GM23338 (cell line): ENCODE results near the gene TPRX1. TPM values are rescaled to one million over a fixed set of nuclear protein-coding genes. Genes with fewer than 3 reads are reported as not detected.

Source experiments
- ATAC-seq: fragments of 200-7000 bp; cut with Tn5 transposase; 3 replicates; pipeline ENCODE4 v1.9.1; 2020
- DNase-seq: peaks from one replicate; pipeline ENCODE4 v3.0.0-alpha.2; 2015; ENCODE audit warnings: low spot score
- H2AFZ ChIP-seq: fragments of 200-600 bp; sonication (generic); 2 replicates; pipeline ENCODE4 v1.8.0; 2016; ENCODE audit warnings: antibody characterized with exemption, mild to moderate bottlenecking, moderate library complexity
- H3F3A ChIP-seq: fragments of 200-600 bp; sonication (generic); replicated peaks from 2 replicates; pipeline ENCODE4 v1.8.0; 2017; ENCODE audit warnings: antibody characterized with exemption, mixed run types, low read depth
- H3K27ac ChIP-seq: fragments of 200-600 bp; sonication (generic); 2 replicates; pipeline ENCODE4 v1.6.1; 2016; ENCODE audit warnings: low read depth
- H3K27me3 ChIP-seq: fragments of 200-600 bp; sonication (generic); 2 replicates; pipeline ENCODE4 v1.8.0; 2016; ENCODE audit warnings: mild to moderate bottlenecking, mixed run types, moderate library complexity; ENCODE audit not compliant: insufficient read depth
- H3K36me3 ChIP-seq: fragments of 200-600 bp; sonication (generic); 2 replicates; pipeline ENCODE4 v1.8.0; 2016; ENCODE audit warnings: mild to moderate bottlenecking; ENCODE audit not compliant: insufficient read depth
- H3K4me1 ChIP-seq: fragments of 200-600 bp; sonication (generic); 2 replicates; pipeline ENCODE4 v1.8.0; 2016; ENCODE audit warnings: mild to moderate bottlenecking, moderate library complexity; ENCODE audit not compliant: insufficient read depth
- H3K4me2 ChIP-seq: fragments of 200-600 bp; sonication (generic); 2 replicates; pipeline ENCODE4 v1.7.1; 2017; ENCODE audit warnings: mixed run types
- H3K4me3 ChIP-seq: fragments of 200-600 bp; sonication (generic); 2 replicates; pipeline ENCODE4 v1.6.1; 2016; ENCODE audit warnings: mixed run types
- H3K79me2 ChIP-seq: fragments of 200-600 bp; sonication (generic); replicated peaks from 2 replicates; pipeline ENCODE4 v1.8.0; 2017; ENCODE audit warnings: mild to moderate bottlenecking; ENCODE audit not compliant: insufficient read depth
- H3K9me2 ChIP-seq: fragments of 200-600 bp; sonication (generic); 2 replicates; pipeline ENCODE4 v1.8.0; 2017; ENCODE audit not compliant: insufficient read depth
- H4K20me1 ChIP-seq: fragments of 200-600 bp; sonication (generic); replicated peaks from 2 replicates; pipeline ENCODE4 v1.8.0; 2017; ENCODE audit warnings: mild to moderate bottlenecking; ENCODE audit not compliant: insufficient read depth
- H3K27ac Mint-ChIP-seq: 2 replicates; pipeline ENCODE4 v1.8.0; 2020; ENCODE audit warnings: inconsistent platforms, mild to moderate bottlenecking, moderate library complexity, mixed read lengths
- H3K27me3 Mint-ChIP-seq: 3 replicates; pipeline ENCODE4 v1.8.0; 2022; ENCODE audit warnings: low read depth, mild to moderate bottlenecking, moderate library complexity, mixed read lengths, inconsistent platforms; ENCODE audit not compliant: insufficient read depth, poor library complexity
- H3K36me3 Mint-ChIP-seq: 3 replicates; pipeline ENCODE4 v1.8.0; 2021; ENCODE audit warnings: low read depth, mild to moderate bottlenecking, inconsistent platforms, moderate library complexity, mixed read lengths
- H3K4me1 Mint-ChIP-seq: 3 replicates; pipeline ENCODE4 v1.8.0; 2020; ENCODE audit warnings: mild to moderate bottlenecking, inconsistent platforms, mixed read lengths
- H3K4me3 Mint-ChIP-seq: 3 replicates; pipeline ENCODE4 v1.8.0; 2021; ENCODE audit warnings: moderate library complexity, mild to moderate bottlenecking, inconsistent platforms, mixed read lengths
- H3K9me3 Mint-ChIP-seq: 3 replicates; pipeline ENCODE4 v1.8.0; 2020; ENCODE audit warnings: moderate library complexity, mild to moderate bottlenecking, inconsistent platforms, mixed read lengths
- CREB1 ChIP-seq: fragments of 250-450 bp; sonication (Bioruptor Pico); IDR thresholded peaks from 2 replicates; pipeline ENCODE4 v1.5.0; 2020; ENCODE audit warnings: low read depth, mild to moderate bottlenecking, moderate library complexity
- EZH2 ChIP-seq: fragments of 200-600 bp; sonication (generic); IDR thresholded peaks from one replicate; pipeline ENCODE4 v1.8.0; 2017; ENCODE audit warnings: antibody characterized with exemption, mild to moderate bottlenecking, low read depth; ENCODE audit not compliant: unreplicated experiment
- EZH2phosphoT487 ChIP-seq: fragments of 200-600 bp; sonication (generic); IDR thresholded peaks from one replicate; pipeline ENCODE4 v1.8.1; 2018; ENCODE audit warnings: antibody characterized with exemption; ENCODE audit not compliant: unreplicated experiment
- JUNB ChIP-seq: IDR thresholded peaks from one replicate; pipeline ENCODE4 v1.6.1; 2016; ENCODE audit warnings: antibody characterized with exemption; ENCODE audit not compliant: unreplicated experiment
- NANOG ChIP-seq: IDR thresholded peaks from 2 replicates; pipeline ENCODE4 v1.6.1; 2016; ENCODE audit warnings: antibody characterized with exemption, borderline replicate concordance
- POLR2AphosphoS5 ChIP-seq: IDR thresholded peaks from 2 replicates; pipeline ENCODE4 v1.6.1; 2016; ENCODE audit warnings: antibody characterized with exemption, low read depth
- STAT1 ChIP-seq: IDR thresholded peaks from one replicate; pipeline ENCODE4 v1.6.1; 2016; ENCODE audit warnings: antibody characterized with exemption; ENCODE audit not compliant: unreplicated experiment
- ZNF331 ChIP-seq: fragments of 250-450 bp; sonication (Bioruptor Pico); IDR thresholded peaks from 2 replicates; pipeline ENCODE4 v1.5.0; 2020; ENCODE audit warnings: low read depth, mild to moderate bottlenecking, moderate library complexity
- polyA plus RNA-seq: library from polyadenylated mRNA; unstranded; fragments of >200 nt; fragmentation: Nextera tagmentation; extraction: Ambion mirVana; gene quantifications from 2 replicates; pipeline ENCODE4 v1.2.1, GENCODE V29; 2016
- total RNA-seq: library from RNA; depleted of rRNA; stranded (reverse); fragments of >200 nt; shearing (Covaris generic); gene quantifications from 2 replicates; pipeline ENCODE4 v1.2.3, GENCODE V29; 2014
- TF ChIP-seq, protein P1 (sequence below), 2 experiments: fragments of 200-600 bp in 1 of 2; sonication (generic) in 1 of 2; conservative IDR thresholded peaks; 2 replicates each; pipeline versions ENCODE4 v1.5.1 to v1.6.1; 2016 to 2017; ENCODE audit warnings: antibody characterized with exemption in 2 of 2, low read depth in 2 of 2, mild to moderate bottlenecking in 2 of 2, moderate library complexity in 1 of 2
- TF ChIP-seq, protein P2 (sequence below): fragments of 250-450 bp; sonication (Bioruptor Pico); IDR thresholded peaks from 2 replicates; pipeline ENCODE4 v1.5.0; 2020; ENCODE audit warnings: mild to moderate bottlenecking, moderate library complexity
- TF ChIP-seq, protein P3 (sequence below): IDR thresholded peaks from 2 replicates; pipeline ENCODE4 v1.6.1; 2016; ENCODE audit warnings: antibody characterized with exemption

The TPRX1 gene
- total and polyA plus RNA-seq, 2 experiments from 2014 or later, result 0.28 TPM; not detected in 1

DNA sequence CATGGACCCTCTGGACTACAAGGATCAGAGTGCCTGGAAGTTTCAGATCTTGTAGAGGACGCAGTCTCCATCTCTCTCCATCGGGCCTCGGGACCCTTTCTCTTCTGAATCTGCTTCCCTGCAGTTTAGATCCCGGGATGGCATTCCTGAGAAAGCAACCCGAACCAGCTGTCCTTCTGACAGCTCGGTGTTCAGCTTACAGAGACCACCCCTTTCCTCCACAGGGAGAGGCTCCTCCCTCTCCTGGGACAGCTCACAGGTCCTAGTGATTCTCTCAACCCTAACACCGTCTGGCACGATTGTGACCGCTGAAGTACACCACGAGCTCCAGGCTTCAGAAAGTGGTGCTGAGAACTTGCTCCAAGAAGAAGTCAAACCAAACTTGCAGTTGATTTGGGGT is 35.6 kb upstream of the TPRX1 start:
- Histone ChIP-seq H3K4me1 (peaks cover 8% of the 10 kb centered on the region), H3K27ac (no peak overlapping the region), H2AFZ (peak overlapping the region; percentile 88; the same call in 1 of the 2 replicates), H3K27me3 (no peaks in the 10 kb centered on the region), H3K79me2 (no peaks in the 10 kb centered on the region), H3K4me3 (no peak overlapping the region), H3K36me3 (no peaks in the 10 kb centered on the region), H4K20me1 (no peaks in the 10 kb centered on the region), H3F3A (peaks cover 10% of the 10 kb centered on the region), H3K4me2 (peak overlapping the region; percentile 55; the same call in 1 of the 2 replicates), H3K9me2 (no peaks in the 10 kb centered on the region; the same call in 1 of the 2 replicates)
- peaks cover 16% of the 10 kb centered on the region for H3K4me1 Mint-ChIP-seq
- no peak overlapping the region for H3K27ac Mint-ChIP-seq
- H3K36me3 Mint-ChIP-seq, result peaks cover 3% of the 10 kb centered on the region; the same call in 1 of the 3 replicates
- peak; percentile 80 for DNase-seq
- ATAC-seq, result peak; percentile 95
- no peaks in the 10 kb centered on the region for H3K9me3 Mint-ChIP-seq
- no peak for TF ChIP-seq EZH2
- no peak for TF ChIP-seq JUNB
- TF ChIP-seq, protein P1, sequence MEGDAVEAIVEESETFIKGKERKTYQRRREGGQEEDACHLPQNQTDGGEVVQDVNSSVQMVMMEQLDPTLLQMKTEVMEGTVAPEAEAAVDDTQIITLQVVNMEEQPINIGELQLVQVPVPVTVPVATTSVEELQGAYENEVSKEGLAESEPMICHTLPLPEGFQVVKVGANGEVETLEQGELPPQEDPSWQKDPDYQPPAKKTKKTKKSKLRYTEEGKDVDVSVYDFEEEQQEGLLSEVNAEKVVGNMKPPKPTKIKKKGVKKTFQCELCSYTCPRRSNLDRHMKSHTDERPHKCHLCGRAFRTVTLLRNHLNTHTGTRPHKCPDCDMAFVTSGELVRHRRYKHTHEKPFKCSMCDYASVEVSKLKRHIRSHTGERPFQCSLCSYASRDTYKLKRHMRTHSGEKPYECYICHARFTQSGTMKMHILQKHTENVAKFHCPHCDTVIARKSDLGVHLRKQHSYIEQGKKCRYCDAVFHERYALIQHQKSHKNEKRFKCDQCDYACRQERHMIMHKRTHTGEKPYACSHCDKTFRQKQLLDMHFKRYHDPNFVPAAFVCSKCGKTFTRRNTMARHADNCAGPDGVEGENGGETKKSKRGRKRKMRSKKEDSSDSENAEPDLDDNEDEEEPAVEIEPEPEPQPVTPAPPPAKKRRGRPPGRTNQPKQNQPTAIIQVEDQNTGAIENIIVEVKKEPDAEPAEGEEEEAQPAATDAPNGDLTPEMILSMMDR (conservative IDR thresholded peaks at IDR 0.05; ENCODE audit: low read depth in 2 of 2), result no peak
- no peak for TF ChIP-seq EZH2phosphoT487
- TF ChIP-seq, protein P2, sequence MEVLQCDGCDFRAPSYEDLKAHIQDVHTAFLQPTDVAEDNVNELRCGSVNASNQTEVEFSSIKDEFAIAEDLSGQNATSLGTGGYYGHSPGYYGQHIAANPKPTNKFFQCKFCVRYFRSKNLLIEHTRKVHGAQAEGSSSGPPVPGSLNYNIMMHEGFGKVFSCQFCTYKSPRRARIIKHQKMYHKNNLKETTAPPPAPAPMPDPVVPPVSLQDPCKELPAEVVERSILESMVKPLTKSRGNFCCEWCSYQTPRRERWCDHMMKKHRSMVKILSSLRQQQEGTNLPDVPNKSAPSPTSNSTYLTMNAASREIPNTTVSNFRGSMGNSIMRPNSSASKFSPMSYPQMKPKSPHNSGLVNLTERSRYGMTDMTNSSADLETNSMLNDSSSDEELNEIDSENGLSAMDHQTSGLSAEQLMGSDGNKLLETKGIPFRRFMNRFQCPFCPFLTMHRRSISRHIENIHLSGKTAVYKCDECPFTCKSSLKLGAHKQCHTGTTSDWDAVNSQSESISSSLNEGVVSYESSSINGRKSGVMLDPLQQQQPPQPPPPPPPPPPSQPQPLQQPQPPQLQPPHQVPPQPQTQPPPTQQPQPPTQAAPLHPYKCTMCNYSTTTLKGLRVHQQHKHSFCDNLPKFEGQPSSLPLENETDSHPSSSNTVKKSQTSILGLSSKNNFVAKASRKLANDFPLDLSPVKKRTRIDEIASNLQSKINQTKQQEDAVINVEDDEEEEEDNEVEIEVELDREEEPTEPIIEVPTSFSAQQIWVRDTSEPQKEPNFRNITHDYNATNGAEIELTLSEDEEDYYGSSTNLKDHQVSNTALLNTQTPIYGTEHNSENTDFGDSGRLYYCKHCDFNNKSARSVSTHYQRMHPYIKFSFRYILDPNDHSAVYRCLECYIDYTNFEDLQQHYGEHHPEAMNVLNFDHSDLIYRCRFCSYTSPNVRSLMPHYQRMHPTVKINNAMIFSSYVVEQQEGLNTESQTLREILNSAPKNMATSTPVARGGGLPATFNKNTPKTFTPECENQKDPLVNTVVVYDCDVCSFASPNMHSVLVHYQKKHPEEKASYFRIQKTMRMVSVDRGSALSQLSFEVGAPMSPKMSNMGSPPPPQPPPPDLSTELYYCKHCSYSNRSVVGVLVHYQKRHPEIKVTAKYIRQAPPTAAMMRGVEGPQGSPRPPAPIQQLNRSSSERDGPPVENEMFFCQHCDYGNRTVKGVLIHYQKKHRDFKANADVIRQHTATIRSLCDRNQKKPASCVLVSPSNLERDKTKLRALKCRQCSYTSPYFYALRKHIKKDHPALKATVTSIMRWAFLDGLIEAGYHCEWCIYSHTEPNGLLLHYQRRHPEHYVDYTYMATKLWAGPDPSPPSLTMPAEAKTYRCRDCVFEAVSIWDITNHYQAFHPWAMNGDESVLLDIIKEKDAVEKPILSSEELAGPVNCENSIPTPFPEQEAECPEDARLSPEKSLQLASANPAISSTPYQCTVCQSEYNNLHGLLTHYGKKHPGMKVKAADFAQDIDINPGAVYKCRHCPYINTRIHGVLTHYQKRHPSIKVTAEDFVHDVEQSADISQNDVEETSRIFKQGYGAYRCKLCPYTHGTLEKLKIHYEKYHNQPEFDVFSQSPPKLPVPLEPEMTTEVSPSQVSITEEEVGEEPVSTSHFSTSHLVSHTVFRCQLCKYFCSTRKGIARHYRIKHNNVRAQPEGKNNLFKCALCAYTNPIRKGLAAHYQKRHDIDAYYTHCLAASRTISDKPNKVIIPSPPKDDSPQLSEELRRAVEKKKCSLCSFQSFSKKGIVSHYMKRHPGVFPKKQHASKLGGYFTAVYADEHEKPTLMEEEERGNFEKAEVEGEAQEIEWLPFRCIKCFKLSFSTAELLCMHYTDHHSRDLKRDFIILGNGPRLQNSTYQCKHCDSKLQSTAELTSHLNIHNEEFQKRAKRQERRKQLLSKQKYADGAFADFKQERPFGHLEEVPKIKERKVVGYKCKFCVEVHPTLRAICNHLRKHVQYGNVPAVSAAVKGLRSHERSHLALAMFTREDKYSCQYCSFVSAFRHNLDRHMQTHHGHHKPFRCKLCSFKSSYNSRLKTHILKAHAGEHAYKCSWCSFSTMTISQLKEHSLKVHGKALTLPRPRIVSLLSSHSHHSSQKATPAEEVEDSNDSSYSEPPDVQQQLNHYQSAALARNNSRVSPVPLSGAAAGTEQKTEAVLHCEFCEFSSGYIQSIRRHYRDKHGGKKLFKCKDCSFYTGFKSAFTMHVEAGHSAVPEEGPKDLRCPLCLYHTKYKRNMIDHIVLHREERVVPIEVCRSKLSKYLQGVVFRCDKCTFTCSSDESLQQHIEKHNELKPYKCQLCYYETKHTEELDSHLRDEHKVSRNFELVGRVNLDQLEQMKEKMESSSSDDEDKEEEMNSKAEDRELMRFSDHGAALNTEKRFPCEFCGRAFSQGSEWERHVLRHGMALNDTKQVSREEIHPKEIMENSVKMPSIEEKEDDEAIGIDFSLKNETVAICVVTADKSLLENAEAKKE (CRISPR knock-in tag), result no peak
- no peak for TF ChIP-seq CREB1 (CRISPR knock-in tag)
- no peak for TF ChIP-seq POLR2AphosphoS5
- TF ChIP-seq, protein P3, sequence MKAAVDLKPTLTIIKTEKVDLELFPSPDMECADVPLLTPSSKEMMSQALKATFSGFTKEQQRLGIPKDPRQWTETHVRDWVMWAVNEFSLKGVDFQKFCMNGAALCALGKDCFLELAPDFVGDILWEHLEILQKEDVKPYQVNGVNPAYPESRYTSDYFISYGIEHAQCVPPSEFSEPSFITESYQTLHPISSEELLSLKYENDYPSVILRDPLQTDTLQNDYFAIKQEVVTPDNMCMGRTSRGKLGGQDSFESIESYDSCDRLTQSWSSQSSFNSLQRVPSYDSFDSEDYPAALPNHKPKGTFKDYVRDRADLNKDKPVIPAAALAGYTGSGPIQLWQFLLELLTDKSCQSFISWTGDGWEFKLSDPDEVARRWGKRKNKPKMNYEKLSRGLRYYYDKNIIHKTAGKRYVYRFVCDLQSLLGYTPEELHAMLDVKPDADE, result no peak
- TF ChIP-seq STAT1, result no peak
- TF ChIP-seq ZNF331 (CRISPR knock-in tag), result no peak
- no peak for TF ChIP-seq NANOG
- H3K27me3 Mint-ChIP-seq, result peaks cover 11% of the 10 kb centered on the region
- no peak overlapping the region; the same call in 2 of the 3 replicates for H3K4me3 Mint-ChIP-seq
